GM12878 (cell line): Measurements from ENCODE around the gene PAXX.
A peak's percentile ranks its signal among the peaks of the same experiment; 100 is the strongest.

Experiments used
- BMI1 ChIP-seq: fragments of 450-650 bp; IDR thresholded peaks from 2 replicates; pipeline ENCODE4 v1.6.1; 2016; ENCODE audit warnings: mild to moderate bottlenecking, moderate library complexity, borderline replicate concordance
- FOXK2 ChIP-seq: fragments of 450-650 bp; IDR thresholded peaks from 2 replicates; pipeline ENCODE4 v1.6.1; 2017; ENCODE audit warnings: mild to moderate bottlenecking, moderate library complexity
- HDAC6 ChIP-seq: fragments of 200-600 bp; sonication (generic); IDR thresholded peaks from one replicate; pipeline ENCODE4 v1.8.0; 2017; ENCODE audit warnings: antibody characterized with exemption; ENCODE audit not compliant: unreplicated experiment
- KAT2A ChIP-seq: conservative IDR thresholded peaks from 2 replicates; pipeline ENCODE4 v1.6.1; 2011; ENCODE audit warnings: low read depth, low read length; ENCODE audit not compliant: control insufficient read depth
- NR2F1 ChIP-seq: fragments of 450-650 bp; conservative IDR thresholded peaks from 2 replicates; pipeline ENCODE4 v1.6.1; 2017; ENCODE audit warnings: mild to moderate bottlenecking
- STAT1 ChIP-seq: fragments of 450-650 bp; conservative IDR thresholded peaks from 2 replicates; pipeline ENCODE4 v1.6.1; 2014; ENCODE audit warnings: antibody characterized with exemption, mild to moderate bottlenecking
- SUZ12 ChIP-seq: fragments of 200-600 bp; sonication (generic); IDR thresholded peaks from one replicate; pipeline ENCODE4 v1.6.1; 2018; ENCODE audit warnings: antibody characterized with exemption, mild to moderate bottlenecking; ENCODE audit not compliant: unreplicated experiment
- TAF1 ChIP-seq: IDR thresholded peaks from 2 replicates; pipeline ENCODE4 v1.6.1; 2011; ENCODE audit warnings: mild to moderate bottlenecking, low read depth, low read length, borderline replicate concordance
- TARDBP ChIP-seq: IDR thresholded peaks from 2 replicates; pipeline ENCODE4 v1.6.1; 2016; ENCODE audit warnings: borderline replicate concordance
- ZNF274 ChIP-seq: IDR thresholded peaks from one replicate; pipeline ENCODE4 v1.8.0; 2011; ENCODE audit not compliant: insufficient read length, insufficient read depth
- TF ChIP-seq, protein P1 (sequence below), 3 experiments: IDR thresholded peaks in 2 of 3; conservative IDR thresholded peaks in 1 of 3; 2 replicates each; pipeline ENCODE4 v1.5.1; 2011; ENCODE audit warnings: low read depth in 3 of 3, low read length in 3 of 3, mild to moderate bottlenecking in 3 of 3, control low read depth in 2 of 3, moderate library complexity in 2 of 3, inconsistent platforms in 1 of 3, mixed read lengths in 1 of 3; ENCODE audit not compliant: control insufficient read depth in 2 of 3, insufficient read depth in 1 of 3; ENCODE audit errors: extremely low read depth in 1 of 3

DNA sequence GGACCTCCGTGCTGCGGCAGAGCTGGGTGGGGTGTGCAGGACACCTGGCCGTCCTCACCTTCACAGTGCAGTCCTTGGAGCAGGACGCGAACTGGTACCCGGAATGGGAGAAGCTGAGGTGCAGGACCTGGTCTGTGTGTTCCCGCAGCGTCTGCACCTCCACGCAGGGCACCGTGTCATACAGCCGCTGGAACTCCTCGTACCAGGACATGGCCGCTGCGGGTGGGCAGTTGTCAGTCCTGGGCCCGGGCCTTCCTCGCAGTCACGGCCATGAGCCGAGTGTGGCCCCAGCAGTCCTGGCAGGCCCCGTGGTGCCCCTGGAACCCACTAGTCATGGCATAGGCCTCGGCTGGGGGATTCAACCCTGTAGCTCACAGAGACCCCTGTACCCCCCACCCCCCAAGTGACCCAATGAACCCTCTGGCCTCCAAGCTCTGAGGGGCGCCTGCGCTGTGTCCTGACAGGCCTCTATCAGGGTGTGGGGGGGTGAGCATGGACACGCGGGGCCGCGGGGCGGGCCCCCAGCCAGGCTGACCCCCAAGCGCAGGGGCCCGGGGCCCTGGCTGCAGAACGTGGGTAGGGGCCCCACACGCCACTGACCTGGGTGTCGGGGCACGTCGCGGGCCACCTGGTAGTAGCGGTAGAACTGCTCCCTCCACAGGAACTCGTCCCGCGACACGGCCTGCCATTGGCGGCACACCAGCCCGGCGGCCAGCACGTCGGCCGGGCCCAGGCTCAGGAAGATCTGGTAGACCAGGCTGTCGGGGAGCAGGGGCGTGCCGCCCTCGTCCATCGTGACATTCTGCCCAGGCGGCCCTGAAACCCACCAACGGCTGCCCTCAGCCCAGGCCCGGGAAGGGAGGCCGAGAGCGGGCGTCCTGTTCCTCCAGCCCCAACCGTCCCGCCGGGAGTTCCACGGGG, 48.7 kb upstream of the PAXX start:
- TF ChIP-seq FOXK2, result no peak
- TF ChIP-seq, protein P1, sequence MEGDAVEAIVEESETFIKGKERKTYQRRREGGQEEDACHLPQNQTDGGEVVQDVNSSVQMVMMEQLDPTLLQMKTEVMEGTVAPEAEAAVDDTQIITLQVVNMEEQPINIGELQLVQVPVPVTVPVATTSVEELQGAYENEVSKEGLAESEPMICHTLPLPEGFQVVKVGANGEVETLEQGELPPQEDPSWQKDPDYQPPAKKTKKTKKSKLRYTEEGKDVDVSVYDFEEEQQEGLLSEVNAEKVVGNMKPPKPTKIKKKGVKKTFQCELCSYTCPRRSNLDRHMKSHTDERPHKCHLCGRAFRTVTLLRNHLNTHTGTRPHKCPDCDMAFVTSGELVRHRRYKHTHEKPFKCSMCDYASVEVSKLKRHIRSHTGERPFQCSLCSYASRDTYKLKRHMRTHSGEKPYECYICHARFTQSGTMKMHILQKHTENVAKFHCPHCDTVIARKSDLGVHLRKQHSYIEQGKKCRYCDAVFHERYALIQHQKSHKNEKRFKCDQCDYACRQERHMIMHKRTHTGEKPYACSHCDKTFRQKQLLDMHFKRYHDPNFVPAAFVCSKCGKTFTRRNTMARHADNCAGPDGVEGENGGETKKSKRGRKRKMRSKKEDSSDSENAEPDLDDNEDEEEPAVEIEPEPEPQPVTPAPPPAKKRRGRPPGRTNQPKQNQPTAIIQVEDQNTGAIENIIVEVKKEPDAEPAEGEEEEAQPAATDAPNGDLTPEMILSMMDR (IDR thresholded peaks at IDR 0.05 in 2 of 3, conservative IDR thresholded peaks at IDR 0.05 in 1 of 3; ENCODE audit: control insufficient read depth in 2 of 3, extremely low read depth in 1 of 3, insufficient read depth in 1 of 3, low read depth in 3 of 3, low read length in 3 of 3), result 0 out of 6 replicates have a peak, but pooled peaks of 1 of the 3 experiments have one; percentile 13
- no peak for TF ChIP-seq STAT1
- TF ChIP-seq NR2F1, result no peak
- no peak for TF ChIP-seq ZNF274
- TF ChIP-seq KAT2A, result no peak
- no peak for TF ChIP-seq BMI1
- no peak for TF ChIP-seq TAF1
- no peak for TF ChIP-seq SUZ12
- no peak for TF ChIP-seq TARDBP
- TF ChIP-seq HDAC6, result no peak
